SIG-M5 treated with dmso at 0.1 percent for 504 hours (cell line): ENCODE data around the gene RBM4B.

Source experiments
- DNase-seq: peaks from one replicate; lab custom pipeline; 2025; ENCODE audit not compliant: unreplicated experiment; lab: John Stamatoyannopoulos, UW

Gene RBM4B

DNA sequence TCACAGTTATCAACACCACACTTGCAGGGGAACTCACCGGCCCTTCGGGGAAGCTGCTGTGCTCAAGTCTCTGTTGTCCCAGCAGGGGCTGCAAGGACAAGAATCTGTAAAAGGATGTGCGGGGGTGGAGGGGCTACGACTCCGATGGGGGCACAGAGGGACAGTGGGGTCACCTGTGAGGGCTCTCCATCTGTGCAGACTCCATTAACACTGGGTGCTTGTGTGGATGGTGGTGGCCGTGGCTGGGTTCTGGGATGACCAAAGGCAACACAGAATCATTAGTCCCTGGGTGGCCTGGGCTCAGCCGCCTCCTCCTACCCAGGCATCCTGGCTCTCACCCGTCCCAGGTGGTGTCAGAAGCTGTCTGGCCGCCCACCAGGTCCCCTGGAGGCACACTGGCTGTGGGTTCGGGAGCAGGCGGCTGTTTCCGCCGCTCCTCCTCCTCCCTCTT, 10.2 kb upstream of the RBM4B start:
- no peak for DNase-seq

DNA sequence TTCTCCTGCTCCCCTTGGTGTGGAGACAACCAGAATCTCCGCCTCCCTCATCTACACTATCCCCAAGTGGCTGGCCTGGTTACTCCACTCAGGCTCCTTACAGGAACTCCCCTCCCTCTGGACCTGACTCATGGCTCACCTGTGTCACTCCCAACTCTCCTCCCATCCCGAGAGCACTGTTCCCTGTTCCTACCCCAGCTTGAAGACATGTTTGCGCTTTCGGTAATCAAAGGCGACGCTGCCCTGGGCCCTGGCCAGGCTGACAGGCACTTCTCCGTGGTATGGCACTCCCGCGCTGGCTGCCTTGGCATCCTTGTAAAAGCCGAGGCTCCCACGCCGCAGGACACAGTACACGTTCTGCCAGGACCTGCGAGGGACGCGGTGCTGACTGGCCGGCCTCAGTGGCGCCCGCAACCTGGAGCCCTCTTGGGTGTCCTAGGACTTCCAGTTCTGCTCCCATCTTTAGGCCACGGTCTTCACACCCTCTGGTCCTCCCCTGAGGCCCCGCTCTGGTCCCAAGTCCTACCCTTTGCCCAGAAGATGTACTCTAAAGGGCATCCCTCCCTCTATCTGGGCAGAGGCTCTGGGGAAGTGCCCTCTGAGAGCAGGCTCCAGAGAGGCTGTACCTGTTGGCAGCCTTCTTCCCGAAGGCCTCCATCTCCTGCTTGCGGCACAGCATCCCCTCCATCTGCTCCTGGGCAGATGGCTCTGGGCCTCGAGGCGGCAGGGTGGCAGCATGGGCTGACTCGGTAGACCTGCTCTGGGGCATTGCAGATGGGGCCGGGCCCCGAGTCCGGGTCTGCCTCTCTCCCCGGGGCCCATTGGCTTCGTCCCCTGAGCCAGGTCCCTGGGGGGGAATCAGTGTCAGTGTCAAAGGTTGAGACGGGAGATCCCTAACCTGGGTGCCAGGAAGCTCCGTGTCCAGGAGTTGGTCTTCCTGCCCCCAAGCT, 9.4 kb upstream of the RBM4B start:
- no peak for DNase-seq

DNA sequence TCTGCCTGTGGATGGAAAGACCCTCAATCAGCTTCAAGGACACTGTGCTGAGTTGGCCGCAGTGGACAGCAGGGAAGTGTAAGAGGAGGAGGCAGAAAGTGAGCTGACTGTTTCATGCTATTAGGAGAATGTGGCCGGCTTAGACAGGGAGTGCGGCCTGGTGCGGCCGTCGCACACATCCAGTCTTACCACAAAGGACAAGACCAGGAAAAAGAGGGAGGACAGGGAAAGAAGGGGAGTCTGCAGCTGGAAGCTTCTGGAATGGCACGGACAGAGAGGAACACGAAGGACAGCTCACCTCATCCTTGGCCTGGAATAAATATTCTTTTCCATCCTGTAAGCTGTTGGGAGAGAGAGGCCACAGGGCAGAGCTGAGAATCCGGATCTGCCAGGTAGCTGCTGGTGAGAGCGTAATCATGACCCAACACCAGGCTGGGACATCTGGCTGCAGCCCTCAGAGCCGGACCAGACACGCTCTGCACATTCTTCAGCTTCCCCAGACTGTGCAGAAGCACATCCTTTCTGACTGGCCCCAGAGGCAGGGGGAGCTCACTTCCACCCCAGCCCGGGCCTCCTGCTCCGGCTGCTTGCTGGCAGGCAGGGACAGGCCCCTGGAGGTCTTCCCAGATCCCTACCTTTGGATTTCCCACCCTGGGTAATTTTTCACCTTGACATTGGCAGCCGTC, 8.6 kb upstream of the RBM4B start:
- DNase-seq = no peak

DNA sequence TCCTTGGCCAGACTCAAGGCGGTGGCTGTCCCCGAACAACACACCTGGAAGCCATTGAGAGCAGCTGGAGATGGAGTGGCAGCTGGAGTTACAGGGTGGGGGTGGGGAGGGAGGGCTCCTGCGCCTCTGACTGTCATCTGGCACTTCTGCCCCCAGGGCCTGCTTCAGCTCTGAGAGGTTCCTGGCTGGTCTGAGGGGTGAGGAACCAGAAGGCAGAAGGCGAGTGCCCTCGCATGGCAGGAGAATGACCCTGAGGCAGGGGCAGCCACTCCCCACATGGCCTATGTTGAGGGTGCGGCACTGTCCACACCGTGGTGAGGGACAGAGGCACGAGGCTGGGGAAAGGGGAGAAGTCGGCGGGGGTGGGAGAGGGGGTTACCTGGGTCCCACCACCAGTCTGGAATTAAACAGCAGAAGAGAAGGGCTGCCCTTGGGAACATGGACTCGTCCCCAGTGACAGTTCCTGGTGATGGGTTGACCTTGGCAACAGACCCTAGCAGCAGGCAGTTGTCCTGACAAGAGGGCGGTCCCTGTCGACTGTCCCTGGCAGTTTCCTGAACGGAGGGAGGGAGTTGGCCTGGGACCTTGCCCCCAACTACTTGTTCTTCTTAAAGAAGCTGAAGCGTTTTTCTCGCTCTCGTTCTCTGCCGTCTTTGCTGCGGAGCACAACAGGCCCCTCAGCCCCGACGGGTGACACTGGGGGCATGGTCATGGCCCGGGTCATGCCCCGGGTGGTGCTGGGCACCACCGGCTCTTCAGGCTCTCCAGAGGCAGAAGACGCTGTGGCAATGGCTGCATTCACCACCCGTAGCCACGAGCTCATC, 7.8 kb upstream of the RBM4B start:
- DNase-seq = no peak

DNA sequence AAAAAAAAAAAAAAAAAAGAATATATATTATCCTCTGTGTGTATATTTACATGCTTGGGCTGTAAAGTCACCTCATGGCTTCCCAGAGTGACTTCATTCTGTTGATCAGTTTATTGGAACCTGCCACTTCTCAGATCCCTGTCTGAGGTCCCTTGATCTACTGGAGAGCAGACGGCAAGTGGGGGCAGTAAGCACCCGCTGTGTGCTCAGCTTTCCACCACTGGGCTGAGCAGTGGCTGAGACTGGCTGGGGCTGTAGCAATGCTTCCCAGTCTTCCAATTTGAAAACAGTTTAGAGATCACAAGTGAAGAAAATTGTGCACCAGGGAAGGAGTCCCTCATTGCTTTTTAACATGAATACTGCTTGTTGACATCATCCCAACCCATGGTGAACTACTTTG, 6.9 kb upstream of the RBM4B start:
- no peak for DNase-seq

DNA sequence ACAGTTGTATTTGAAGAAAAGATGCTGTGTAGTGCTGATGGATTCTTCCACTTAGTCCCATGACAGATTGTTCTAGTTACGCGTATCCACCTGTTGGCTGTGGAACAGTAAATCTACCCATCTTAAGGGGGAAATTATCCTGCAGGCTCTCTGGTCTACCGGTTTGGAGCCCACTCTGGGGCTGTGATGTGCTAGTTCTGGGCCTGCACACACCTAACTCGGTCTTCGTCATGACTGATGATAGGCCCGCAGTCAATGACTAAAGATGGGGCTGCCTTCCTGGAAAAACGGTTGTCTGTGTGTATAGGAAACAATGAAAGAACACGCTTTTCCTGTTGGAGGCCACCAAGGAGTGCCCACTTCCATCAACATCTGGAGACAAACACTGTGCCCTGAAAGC, 6.2 kb upstream of the RBM4B start:
- DNase-seq = no peak

DNA sequence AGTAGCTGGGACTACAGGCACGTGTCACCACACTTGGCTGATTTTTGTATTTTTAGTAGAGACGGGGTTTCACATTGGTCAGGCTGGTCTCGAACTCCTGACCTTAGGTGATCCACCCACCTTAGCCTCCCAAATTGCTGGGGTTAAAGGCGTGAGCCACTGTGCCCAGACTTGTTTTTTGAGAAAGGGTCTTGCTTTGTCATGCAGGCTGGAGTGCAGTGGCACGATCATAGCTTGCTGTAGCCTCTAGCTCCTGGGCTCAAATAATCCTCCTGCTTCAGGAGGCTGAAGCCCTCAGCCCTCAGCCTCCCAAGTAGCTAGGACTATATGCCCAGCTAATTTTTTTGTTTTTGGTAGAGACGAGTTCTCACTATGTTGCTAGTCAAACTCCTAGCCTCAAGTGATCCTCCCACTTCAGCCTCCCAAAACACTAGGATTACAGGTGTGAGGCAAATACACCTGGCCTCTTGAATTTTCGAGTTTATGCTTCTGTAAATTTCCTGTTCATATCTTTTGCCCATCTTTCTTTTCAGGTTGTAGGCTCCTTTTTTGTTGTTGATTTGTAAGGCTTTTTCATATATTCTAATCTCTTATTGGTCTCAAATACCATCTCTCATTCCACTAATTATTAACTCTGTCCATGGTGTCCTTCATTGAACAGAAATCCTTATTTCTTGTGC, 3.4 kb upstream of the RBM4B start:
- no peak for DNase-seq

DNA sequence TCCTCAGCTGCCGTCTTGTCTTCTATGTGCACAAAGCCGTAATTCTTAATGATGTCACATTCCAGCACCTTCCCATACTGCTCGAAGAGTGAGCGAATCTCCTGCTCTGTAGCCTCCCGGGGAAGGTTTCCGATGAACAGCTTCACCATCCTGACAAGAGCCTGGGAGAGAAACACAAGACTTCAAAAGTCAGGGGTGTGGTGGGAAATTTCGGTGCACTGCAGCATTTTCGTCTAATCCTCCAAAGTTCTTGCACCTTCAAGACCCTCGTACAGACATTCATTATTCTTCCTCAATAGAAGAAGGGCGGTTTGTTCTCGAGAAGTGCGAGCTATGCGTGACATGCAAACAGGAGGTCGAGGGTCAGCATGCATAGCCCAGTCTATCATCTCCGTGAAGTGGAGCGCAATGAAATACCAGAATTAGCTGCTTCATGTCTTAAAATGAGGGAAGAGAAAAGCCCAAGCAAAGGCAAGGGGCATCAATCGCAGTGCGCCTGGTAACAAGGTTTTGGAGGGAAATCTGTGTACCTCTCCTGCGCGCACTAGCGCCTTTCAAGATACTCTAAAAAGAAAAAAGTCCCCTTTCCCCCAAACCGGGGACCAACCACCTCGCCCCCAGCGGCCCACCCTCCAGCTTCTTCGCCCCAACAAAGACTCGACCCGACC, 622 bp downstream of the RBM4B start:
- DNase-seq = no peak

DNA sequence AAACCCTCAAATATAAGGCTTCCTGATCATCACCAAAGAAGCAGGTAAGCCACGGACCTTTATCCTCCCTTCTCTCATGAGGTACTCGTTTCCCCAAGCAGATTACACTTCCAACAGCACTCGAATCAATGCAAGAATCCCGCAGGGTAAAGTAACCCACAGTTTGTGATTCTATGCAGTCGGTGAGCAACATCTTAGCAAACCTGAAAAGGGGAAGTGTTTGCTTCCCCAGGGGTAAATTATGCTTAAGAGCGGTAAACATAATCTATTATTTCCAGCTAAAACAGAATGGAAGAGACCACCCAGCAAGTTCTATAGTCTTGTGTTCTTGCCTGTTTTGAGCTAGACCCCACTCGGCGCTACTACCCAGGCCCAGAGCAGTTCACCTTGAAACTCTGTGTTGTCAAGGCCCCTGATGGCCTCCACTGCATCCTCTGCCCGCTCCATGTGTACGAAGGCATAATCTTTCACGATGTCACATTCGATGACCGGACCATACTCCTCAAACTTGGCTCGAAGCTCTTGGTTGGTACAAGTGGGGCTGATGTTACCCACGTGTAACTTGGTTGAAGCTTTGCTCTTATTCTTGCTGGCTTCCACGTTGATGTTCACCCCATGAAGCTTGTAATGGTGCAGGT, 1.3 kb downstream of the RBM4B start:
- peak; percentile 27 for DNase-seq

DNA sequence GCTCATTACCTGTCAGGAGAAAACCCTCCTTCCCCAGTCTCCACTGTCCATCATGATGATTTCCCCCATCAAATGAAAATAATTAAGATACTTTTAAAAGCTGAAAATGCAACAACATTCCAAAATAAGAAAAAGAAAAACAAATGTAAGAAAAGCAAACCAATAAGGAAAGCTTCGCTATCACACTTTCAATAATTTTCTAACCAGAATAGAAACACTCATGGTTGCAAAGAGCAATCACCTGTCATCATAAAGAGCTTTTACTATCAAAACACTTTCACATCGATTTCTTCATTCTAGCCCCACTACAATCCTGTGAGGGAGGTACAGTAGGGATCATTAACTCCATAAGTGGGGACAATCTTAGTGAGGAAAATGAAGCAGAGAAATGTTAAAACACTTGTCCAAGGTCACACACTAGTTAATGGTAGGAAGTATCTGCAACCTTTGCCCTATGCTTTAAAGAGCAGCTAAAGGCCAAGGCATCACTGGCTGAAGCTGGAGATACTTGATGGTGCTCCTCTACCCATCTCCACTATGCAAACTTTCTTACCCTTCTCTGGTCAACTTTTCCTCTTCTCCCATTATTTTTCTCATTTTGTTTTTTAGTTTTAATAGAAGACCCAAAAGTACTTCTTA, 2.6 kb downstream of the RBM4B start:
- no peak for DNase-seq

DNA sequence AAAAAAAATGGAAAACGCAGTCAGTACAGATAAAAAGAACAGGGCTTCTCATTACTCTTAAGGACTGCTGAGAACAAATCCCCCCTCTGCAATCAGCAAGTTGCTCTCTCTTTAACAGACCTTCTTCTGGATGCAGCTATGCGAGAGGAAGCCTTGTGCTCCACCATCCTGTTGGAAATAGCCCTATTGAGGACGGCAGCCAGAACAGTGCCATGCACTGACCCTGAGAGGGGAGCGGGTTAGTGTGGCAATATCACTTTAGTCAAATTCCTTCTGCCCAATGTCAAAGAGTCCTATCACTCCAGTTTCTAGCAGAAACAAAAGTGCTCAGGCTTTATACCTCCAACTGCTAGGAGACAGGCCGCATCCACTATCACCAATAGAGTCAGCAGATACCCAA, 6.9 kb downstream of the RBM4B start:
- DNase-seq = no peak

DNA sequence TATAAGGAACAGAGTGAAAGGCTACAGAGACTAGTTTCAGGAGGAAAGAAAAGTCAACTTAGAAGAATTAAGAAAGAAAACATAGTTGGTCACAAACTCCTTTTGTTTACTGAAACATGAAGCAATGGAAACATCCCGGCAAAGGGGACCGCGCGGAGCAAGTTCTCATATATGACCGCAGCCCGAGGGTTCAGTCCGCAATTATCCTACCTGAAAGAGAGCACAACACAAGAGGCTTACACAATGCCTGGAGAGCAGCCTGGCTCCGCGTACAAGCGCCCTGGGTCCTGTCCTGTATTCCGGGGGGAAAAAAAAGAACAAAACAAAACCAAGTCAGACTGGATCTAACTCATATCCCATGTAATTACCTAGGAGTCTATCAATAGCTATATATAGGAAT, 12.3 kb downstream of the RBM4B start:
- DNase-seq = no peak

DNA sequence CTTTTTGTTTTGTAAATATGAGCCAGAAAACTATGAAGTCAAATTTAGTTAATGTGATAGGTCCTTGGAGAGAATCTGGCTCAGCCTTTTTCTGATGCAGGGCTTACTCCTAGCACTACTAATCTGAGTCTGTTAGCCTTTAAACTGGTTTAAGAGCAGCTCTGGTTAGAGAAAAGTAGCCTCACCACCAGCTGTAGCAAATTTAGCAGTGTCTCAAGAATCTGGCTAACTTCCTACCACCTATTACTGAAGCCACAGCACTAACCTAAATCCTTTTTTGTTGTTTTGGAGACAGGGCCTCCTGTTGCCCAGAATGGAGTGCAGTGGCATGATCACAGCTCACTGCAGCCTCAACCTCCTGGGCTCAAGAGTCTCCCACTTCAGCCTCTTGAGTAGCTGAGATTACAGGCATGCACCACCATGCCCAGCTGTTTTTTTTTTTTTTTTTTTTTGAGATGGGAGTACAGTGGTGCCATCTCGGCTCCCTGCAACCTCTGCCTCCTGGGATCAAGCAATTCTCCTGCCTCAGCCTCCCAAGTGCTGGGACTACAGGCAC, 13.9 kb downstream of the RBM4B start:
- DNase-seq = no peak

DNA sequence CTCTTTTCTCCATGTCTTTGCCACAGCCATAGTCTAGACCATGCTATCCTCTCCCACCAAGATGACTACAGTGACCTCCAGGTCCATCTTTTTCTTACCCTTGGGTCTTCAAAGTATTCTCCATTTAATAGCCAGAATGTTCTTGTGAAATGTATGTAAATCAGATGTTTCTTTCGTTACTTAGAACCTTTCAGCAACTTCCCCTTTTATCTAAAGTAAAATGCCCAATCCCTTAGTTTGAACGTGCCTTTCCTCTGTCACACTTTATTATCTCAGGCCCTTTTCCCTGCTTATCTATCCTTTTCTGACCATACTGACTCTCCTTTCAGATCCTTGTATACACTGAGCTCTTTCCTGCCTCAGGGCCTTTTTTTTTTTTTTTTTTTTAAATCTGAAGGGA, 17.9 kb downstream of the RBM4B start:
- peak; percentile 49 for DNase-seq

DNA sequence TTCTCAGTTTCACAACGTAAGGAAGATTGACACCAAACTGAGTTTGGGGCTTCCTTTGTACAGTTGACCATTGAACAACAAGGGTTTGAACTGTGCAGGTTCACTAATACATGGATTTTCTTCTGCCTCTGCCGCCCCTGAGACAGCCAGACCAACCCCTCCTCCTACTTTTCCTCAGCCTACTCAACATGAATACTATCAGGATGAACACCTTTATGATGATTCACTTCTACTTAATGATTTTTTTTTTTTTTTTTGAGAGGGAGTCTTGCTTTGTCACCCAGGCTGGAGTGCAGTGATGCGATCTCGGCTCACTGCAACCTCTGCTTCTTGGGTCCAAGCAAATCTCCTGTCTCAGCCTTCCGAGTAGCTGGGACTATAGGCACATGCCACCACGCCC, 24.6 kb downstream of the RBM4B start:
- DNase-seq = no peak

DNA sequence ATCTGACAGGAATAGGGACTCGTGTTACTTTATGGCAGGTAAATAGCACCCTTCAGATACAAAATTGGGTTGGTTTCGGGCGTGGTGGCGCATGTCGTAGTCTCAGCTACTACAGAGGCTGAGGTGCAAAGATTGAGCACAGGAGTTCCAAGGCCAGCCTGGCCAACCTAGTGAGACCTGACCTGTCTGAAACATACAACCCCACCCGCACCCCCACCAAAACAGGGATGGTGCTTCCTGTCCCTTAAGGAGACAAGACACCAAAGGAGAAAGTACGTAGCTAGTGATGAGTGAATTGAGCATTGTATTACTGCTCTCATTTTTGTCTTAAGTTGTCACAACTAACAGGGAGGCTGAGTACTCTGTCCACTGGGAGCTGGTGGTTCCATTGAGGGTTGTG, 25.0 kb downstream of the RBM4B start:
- no peak for DNase-seq

DNA sequence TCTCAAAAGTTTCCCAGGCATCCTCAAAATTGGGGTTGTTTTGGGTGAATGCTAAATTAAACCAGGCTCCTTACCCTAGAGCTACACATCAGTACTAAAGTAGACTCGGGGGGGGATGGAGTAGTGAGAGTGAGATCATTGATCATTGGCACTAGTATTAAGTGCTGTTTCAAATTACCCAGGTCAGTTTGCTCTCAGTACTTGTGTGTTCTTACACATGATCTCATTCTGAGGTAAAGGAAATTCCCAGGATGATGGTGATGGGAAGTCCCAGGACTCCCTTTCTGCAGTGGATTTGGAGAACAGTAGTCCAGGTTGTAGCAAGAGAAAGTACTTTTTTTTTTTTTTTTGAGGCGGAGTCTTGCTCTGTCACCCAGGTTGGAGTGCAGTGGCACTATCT, 26.7 kb downstream of the RBM4B start:
- DNase-seq = no peak

DNA sequence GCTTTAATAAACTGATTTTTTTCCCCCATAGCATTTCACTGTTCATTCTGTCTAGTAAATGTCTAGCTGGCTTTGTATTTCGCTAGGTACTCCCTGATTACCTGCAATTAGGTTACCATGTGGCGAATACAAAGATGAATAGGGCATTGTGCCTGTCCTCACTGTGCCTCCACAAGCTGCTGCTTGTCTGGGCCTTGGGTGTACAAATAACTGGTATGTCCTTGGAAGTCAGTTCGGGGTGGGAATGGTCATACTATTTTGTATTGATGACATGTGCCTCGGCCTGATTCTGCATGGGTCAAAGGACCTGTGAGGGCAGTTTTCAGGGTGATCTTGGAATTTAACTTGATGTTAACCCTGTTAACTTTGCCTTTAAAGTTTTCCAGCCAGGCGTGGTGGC, 27.8 kb downstream of the RBM4B start:
- DNase-seq = no peak

DNA sequence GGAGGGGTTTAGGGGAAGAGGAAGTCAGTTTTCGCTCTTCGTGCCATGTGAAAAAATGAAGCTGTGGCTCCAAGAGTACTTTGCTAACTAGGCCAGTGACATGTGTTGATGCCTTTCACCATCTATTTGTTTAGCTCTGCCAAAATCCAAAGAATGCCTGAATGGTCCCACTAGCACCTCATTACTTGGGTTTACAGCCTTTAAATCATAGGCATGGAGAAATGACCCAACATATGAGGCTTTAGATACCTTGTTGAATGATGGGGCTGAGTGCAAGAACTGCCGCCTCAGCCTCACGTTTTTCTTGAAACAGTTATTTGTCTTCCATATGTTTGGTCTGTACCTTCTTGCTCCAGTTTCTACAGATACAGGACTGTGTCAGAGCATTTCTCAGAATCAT, 30.9 kb downstream of the RBM4B start:
- DNase-seq = no peak
